ENCODE measurements around the gene LAIR2. TPM values are rescaled to one million over a fixed set of nuclear protein-coding genes. Genes with fewer than 3 reads are reported as not detected.

The LAIR2 gene
- total RNA-seq, 1 experiment from 2014 or later: not detected

DNA sequence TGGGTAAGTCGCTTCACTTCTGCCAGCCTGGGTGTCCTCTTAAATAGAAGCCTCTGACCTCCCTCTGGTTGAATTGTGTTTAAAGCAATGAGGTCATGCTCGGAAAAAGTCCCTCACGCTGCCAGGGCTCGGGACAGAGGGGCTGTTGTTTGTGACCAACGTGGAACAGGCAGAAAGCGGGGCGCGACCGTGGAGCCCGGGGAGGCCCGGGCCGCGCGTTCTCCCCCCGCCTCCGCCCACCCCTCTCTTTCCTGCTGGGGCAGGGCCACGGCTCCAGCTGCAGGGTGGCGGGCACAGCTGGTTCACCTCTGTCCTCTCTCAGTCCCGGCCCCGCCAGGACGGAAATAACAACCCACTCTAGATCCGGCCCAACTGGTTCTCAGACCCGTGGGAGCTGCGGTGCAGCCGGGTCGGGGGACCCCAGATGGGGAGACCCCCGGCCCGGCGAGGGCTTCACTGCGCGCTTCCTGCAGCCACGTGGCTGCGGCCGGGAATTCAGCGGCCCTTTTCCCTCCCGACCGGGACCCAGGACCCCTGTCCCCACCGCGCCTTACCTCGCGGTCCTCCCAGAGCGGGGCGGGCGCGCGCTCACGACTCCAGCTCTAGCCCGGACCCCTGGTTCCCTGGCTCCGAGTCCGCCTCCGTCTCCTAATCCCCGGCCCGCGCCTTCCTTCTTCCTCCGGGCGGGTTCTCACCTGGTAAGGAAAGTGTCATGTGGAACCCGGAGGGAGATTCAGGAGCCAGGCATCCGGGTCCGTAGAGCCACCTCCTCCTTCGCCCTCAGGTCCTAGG lies 31.4 kb upstream of the LAIR2 start:
- Histone ChIP-seq H3K9ac (ENCODE audit: low read length) (no peak overlapping the region), H3K4me1 (ENCODE audit: control insufficient read depth in 1 of 2, insufficient read depth in 2 of 2, low read length in 2 of 2) (peaks cover 6 to 9% of the 10 kb centered on the region in 2 experiments; a peak in 3 of 4 replicates), H3K27me3 (ENCODE audit: insufficient read depth, low read length) (no peaks in the 10 kb centered on the region), H3K36me3 (ENCODE audit: control insufficient read depth in 1 of 2, insufficient read depth in 2 of 2, low read length in 2 of 2) (no peaks in the 10 kb centered on the region), H3K9me2 (ENCODE audit: insufficient read depth) (no peaks in the 10 kb centered on the region), H2AFZ (ENCODE audit: low read depth, low read length, poor library complexity, severe bottlenecking) (no peak overlapping the region), H3K27ac (ENCODE audit: low read depth, low read length) (no peak overlapping the region), H3K9me3 (ENCODE audit: control insufficient read depth in 1 of 2, insufficient read depth in 1 of 2, low read depth in 1 of 2, low read length in 2 of 2) (no peaks in the 10 kb centered on the region), H4K20me1 (ENCODE audit: insufficient read depth) (no peaks in the 10 kb centered on the region), H3K4me3 (replicated peaks in 1 of 2; ENCODE audit: low read depth in 1 of 2, low read length in 2 of 2) (no peak overlapping the region), H3K4me2 (ENCODE audit: low read length) (no peak overlapping the region), H3K79me2 (ENCODE audit: insufficient read depth, low read length) (no peaks in the 10 kb centered on the region)
- no peak for TF ChIP-seq ZFX (IDR thresholded peaks at IDR 0.05)
- TF ChIP-seq, protein P1, sequence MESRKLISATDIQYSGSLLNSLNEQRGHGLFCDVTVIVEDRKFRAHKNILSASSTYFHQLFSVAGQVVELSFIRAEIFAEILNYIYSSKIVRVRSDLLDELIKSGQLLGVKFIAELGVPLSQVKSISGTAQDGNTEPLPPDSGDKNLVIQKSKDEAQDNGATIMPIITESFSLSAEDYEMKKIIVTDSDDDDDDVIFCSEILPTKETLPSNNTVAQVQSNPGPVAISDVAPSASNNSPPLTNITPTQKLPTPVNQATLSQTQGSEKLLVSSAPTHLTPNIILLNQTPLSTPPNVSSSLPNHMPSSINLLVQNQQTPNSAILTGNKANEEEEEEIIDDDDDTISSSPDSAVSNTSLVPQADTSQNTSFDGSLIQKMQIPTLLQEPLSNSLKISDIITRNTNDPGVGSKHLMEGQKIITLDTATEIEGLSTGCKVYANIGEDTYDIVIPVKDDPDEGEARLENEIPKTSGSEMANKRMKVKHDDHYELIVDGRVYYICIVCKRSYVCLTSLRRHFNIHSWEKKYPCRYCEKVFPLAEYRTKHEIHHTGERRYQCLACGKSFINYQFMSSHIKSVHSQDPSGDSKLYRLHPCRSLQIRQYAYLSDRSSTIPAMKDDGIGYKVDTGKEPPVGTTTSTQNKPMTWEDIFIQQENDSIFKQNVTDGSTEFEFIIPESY (IDR thresholded peaks at IDR 0.05; ENCODE audit: extremely low read depth, insufficient replicate concordance, low read length): no peak
- TF ChIP-seq JUND (IDR thresholded peaks at IDR 0.05): no peak
- TF ChIP-seq POLR2A (IDR thresholded peaks at IDR 0.05; ENCODE audit: borderline replicate concordance, extremely low read depth, insufficient read depth, insufficient read length): no peak
- TF ChIP-seq, protein P2, sequence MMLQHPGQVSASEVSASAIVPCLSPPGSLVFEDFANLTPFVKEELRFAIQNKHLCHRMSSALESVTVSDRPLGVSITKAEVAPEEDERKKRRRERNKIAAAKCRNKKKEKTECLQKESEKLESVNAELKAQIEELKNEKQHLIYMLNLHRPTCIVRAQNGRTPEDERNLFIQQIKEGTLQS (IDR thresholded peaks at IDR 0.05): no peak
- TF ChIP-seq CEBPB (IDR thresholded peaks at IDR 0.05; ENCODE audit: low read depth): no peak
- ATAC-seq: no peak
- BruUV-seq (replicated peaks): no TSS peak
- ChIA-PET RAD21 (ENCODE audit: low non-redundant PET in 1 of 2, low total read pairs in 2 of 2, uncharacterized antibody in 2 of 2, unreplicated experiment in 2 of 2) (no interaction called here), CTCF (no interaction called here), POLR2A (no interaction called here)
- DNase-seq (ENCODE audit: low read depth, low spot score): no peak
- intact Hi-C loops (cut with micrococcal nuclease): no loop called here

All from HCT116 (cell line).